ENCODE data around the gene SGTA.

DNA sequence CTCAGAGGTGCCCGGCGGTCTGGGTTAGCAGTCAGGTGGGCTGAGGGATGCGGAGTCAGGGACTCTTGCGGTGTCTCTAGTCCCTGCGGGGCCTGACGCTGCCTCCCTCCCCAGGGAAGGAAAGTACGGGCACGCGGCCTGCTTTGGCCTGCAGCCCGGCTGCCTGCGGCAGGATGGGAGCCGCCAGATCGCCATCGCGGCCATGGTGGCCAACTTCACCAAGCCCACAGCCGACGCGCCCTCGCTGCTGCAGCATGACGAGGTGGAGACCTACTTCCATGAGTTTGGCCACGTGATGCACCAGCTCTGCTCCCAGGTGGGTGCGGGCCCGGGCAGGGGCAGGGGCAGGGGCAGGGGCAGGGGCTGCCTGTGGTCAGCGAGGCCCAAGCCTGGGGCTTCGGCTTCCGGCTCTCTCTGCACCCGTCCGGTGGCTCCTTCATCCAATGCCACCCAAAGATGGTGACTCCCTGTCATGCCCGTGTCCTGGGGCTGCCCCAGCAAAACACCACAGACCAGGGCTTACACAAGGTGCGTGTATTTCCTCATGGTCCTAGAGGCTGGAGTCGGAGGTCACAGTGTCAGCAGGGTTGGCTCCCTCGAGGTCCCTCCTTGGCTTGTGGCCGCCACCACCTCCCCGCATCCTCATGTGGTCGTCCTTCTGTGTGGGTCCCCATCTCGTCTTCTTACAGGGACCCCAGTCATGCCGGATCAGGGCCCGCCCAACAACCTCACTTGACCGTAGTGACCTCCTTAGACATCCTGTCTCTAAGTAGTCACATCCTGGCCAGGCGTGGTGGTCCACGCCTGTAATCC lies 25.3 kb upstream of the SGTA start:
- TF ChIP-seq CTCF (IDR thresholded peaks at IDR 0.05; ENCODE audit: low read depth, low read length) (no peak), EZH2phosphoT487 (IDR thresholded peaks at IDR 0.05; ENCODE audit: low read depth) (no peak)
